Neural cell (in vitro differentiated cells): ENCODE data around the gene SMAD2.

Experiments used
- CTCF ChIP-seq: fragments of 450-650 bp; IDR thresholded peaks from 2 replicates; pipeline ENCODE4 v1.5.1; 2014; ENCODE audit warnings: antibody characterized with exemption, mild to moderate bottlenecking, moderate library complexity; ENCODE audit not compliant: poor library complexity, severe bottlenecking
- EP300 ChIP-seq: fragments of 450-650 bp; conservative IDR thresholded peaks from 2 replicates; pipeline ENCODE4 v1.6.1; 2014; ENCODE audit warnings: antibody characterized with exemption, mild to moderate bottlenecking, moderate library complexity; ENCODE audit not compliant: poor library complexity, severe bottlenecking
- TAF1 ChIP-seq: IDR thresholded peaks from 2 replicates; pipeline ENCODE4 v1.6.1; 2012; ENCODE audit warnings: low read depth

- TF ChIP-seq CTCF (no peak), EP300 (no peak), TAF1 (no peak)
Observed at GRCh38 chr18:47871288-47871687, 59.2 kb downstream of the SMAD2 start.
